Thymus (tissue), 11 donors: ENCODE results near the gene DOCK1. TPM values are rescaled to one million over a fixed set of nuclear protein-coding genes. Genes with fewer than 3 reads are reported as not detected.
"Not testable (repeated sequence)": the region's sequence is repeated elsewhere in the genome, so short reads cannot be mapped to it uniquely, and the experiment has no call there.

ENCODE experiments used
- DNase-seq, 9 donors: peaks; one replicate each; pipeline ENCODE4 v3.0.0-alpha.2; 2013; ENCODE audit warnings: low spot score in 9 of 9, low read depth in 6 of 9, missing footprints in 1 of 9
- H3K27ac ChIP-seq, 2 donors: one replicate each; pipeline ENCODE4 v1.5.1; 2013; ENCODE audit warnings: control low read depth in 1 of 2, low read depth in 1 of 2, low read length in 1 of 2, mild to moderate bottlenecking in 1 of 2, moderate library complexity in 1 of 2
- H3K27me3 ChIP-seq, 2 donors: one replicate each; pipeline ENCODE4 v1.5.1; 2013; ENCODE audit warnings: low read length in 1 of 2; ENCODE audit not compliant: control insufficient read depth in 2 of 2, insufficient read depth in 1 of 2
- H3K36me3 ChIP-seq, 2 donors: one replicate each; pipeline ENCODE4 v1.5.1; 2013; ENCODE audit warnings: low read length in 1 of 2, mild to moderate bottlenecking in 1 of 2, moderate library complexity in 1 of 2; ENCODE audit not compliant: control insufficient read depth in 2 of 2, insufficient read depth in 2 of 2
- H3K4me1 ChIP-seq, 2 donors: one replicate each; pipeline ENCODE4 v1.5.1; 2013; ENCODE audit warnings: low read length in 2 of 2; ENCODE audit not compliant: control insufficient read depth in 2 of 2, insufficient read depth in 2 of 2
- H3K4me3 ChIP-seq, 2 donors: one replicate each; pipeline ENCODE4 v1.5.1; 2013; ENCODE audit warnings: low read length in 2 of 2, control low read depth in 1 of 2, mild to moderate bottlenecking in 1 of 2
- H3K9me3 ChIP-seq, 2 donors: one replicate each; pipeline ENCODE4 v1.5.1; 2013; ENCODE audit warnings: low read length in 1 of 2, mild to moderate bottlenecking in 1 of 2; ENCODE audit not compliant: control insufficient read depth in 2 of 2, insufficient read depth in 1 of 2
- WGBS: extraction: QIAGEN DNeasy Blood & Tissue Kit; methylation state at CpG from one replicate; pipeline ENCODE4 v1.1.7; 2013; 5-methylcytosine and 5-hydroxymethylcytosine counted together
- polyA plus RNA-seq: library from polyadenylated mRNA; stranded (reverse); fragments of 200-250 nt; gene quantifications from one replicate; pipeline ENCODE4 v1.2.3, GENCODE V29; 2013
- total RNA-seq: library from RNA; stranded (reverse); fragments of 120-200 nt; gene quantifications from one replicate; pipeline ENCODE4 v1.2.4, GENCODE V29; 2013
- donor health status: healthy.

Gene DOCK1
- total and polyA plus RNA-seq, 2 donors = 10.2 to 11.7 TPM

DNA sequence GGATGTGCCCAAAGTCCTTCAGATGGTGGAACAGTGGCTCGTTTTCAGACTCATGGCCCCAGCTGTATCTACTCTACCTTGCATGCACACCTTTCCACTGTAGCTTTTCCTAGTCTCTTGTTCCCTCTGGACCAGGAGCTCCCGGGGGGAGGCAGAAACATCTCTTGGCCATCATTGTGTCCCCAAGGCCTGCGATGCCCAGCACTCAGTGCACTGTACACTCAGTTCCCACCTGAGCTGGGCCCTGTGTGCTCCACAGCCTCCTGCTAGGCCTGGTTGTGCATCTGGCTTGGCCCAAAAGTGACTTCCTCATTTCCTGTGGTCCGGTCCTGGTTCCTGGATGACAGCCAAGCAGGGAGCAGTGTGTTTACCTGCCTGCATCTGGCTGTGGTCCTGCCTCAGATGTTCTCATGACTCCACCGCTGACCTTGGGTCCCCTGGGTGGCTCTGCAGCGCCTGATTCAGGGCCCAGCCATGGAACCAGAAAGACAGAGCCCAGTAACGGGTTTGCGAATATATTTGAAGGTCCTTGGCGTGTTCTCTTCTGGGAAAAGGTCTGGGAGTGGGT is 9.9 kb upstream of the DOCK1 start:
- Histone ChIP-seq H3K4me1 (no peaks in the 10 kb centered on the region), H3K36me3 (no peaks in the 10 kb centered on the region), H3K9me3 (peaks cover 0 to 4% of the 10 kb centered on the region in 2 donors), H3K4me3 (no peak overlapping the region), H3K27ac (no peak overlapping the region), H3K27me3 (no peaks in the 10 kb centered on the region)
- WGBS = 76% methylated on average over 9 of the region's 9 CpGs
- no peak for DNase-seq

DNA sequence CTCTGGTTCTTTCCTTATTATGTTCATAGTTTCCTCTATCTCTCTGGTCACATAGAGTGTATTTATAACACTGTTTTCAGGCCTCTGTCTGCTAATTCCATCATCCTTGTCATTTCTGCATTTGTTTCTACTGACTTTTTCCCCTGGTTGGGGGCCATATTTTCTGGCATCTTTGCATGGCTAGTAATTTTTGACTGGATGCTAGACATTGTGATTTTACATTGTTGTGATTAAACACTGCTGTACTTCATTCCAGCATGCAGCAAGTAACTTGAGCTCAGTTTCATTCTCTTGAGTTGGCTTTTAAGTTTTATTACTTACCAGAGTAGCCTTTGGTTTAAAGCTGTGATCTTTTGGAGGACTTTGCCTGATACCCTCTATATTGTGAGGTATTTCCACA is 6.8 kb upstream of the DOCK1 start:
- no peak overlapping the region for H3K27ac ChIP-seq
- no peak for DNase-seq
- no peak overlapping the region for H3K4me3 ChIP-seq
- peaks cover 1 to 4% of the 10 kb centered on the region in 2 donors for H3K27me3 ChIP-seq
- peaks cover 0 to 4% of the 10 kb centered on the region in 2 donors for H3K9me3 ChIP-seq
- H3K36me3 ChIP-seq = no peaks in the 10 kb centered on the region
- no peaks in the 10 kb centered on the region for H3K4me1 ChIP-seq

DNA sequence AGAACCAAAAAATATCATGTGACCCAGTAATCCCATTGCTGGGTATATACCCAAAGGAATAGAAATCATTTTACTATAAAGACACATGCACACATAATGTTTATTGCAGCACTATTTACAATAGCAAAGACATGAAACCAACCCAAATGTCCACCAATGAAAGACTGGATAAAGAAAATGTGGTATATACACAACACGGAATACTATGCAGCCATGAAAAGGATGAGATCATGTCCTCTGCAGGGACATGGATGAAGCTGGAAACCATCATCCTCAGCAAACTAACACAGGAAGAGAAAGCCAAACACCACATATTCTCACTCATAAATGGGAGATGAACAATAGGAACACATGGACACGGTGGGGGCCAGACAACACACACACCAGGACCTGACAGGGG is 5.7 kb upstream of the DOCK1 start:
- not testable (repeated sequence) for H3K9me3 ChIP-seq, H3K4me1 ChIP-seq, H3K27ac ChIP-seq, DNase-seq, H3K36me3 ChIP-seq, H3K4me3 ChIP-seq
- H3K27me3 ChIP-seq = peaks cover 12 to 15% of the 10 kb centered on the region in 2 donors
- WGBS = 69% methylated on average over 2 of the region's 2 CpGs

DNA sequence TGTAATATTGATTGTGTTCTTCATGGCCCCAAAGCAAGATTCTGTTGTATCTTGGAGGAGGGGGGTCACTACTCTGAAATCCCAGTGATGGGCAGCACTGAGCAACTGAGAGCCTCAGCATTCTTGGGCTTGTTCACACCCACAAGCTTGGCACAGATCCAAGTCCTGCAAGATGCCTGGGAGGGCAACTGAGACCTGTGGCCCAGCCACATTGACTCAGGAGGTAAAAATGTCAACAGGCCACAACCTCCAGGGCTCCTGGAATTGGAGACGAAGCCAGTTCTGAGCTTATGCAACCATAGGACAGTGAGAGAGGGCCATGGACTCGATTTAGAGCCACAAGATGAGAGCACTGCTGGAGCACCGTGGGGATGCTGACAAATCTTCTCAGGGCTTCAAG is 3.1 kb upstream of the DOCK1 start:
- no peak for DNase-seq
- H3K9me3 ChIP-seq = peaks cover 0 to 4% of the 10 kb centered on the region in 2 donors
- H3K27ac ChIP-seq = no peak overlapping the region
- peaks cover 0 to 3% of the 10 kb centered on the region in 2 donors for H3K4me1 ChIP-seq
- WGBS = 91% methylated on average over 3 of the region's 3 CpGs
- no peaks in the 10 kb centered on the region for H3K36me3 ChIP-seq
- no peak overlapping the region for H3K4me3 ChIP-seq
- peaks cover 36 to 39% of the 10 kb centered on the region in 2 donors for H3K27me3 ChIP-seq

DNA sequence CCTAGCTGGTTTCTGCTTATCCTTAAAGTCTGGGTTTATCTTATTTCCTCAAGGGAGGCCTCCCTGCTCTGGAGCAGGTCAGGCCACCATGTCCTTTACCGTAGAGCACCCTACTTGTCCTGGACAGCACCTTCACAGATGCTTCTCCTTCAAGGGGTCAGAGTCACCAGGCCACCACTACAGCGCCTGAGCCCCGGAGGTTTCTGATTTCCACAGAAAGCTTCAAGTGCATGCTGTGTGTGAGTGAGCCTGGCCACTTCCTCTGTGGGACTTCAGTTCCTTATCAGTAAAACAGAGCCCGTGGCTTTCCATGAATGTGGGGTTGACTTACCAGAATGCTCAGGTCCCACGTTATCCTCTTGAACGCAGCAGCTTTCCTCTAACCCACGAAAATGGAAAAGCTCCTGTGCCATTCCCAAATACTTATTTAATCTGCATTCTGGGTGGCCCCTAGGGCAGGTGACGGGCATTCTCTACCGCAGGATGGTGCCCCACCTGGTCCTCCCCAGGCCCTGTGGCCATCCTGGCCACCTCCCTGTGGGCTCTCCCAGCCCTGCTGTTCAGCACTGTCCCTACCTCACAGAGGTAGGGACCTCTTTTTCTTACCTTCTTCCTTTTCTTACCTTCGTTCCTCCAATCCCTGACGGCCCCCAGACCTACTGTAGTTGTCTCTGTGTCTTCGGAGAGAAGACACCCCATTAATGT is 1.4 kb upstream of the DOCK1 start:
- WGBS = 40% methylated on average over 12 of the region's 12 CpGs
- peaks cover 0 to 3% of the 10 kb centered on the region in 2 donors for H3K9me3 ChIP-seq
- H3K4me3 ChIP-seq = no peak overlapping the region
- H3K4me1 ChIP-seq = peaks cover 0 to 3% of the 10 kb centered on the region in 2 donors
- H3K36me3 ChIP-seq = no peaks in the 10 kb centered on the region
- DNase-seq = no peak
- peaks cover 36 to 44% of the 10 kb centered on the region in 2 donors for H3K27me3 ChIP-seq
- no peak overlapping the region for H3K27ac ChIP-seq

DNA sequence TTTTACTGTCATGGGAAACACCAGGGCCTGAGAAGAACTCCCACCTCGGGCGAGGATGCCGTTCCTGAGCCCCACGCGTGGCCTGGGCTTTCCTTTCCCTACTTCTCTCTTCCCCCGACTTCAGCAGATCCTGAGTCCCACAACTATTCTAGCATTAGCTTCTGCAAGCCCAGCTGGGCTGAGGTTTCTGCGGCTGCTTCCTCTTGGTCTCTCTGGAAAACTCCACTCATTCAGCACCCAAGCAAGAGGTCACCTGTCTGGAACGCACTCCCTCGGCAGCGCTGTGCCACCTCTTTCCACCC is 761 bp upstream of the DOCK1 start:
- WGBS = 4% methylated on average over 10 of the region's 10 CpGs
- H3K4me1 ChIP-seq = peaks cover 0 to 3% of the 10 kb centered on the region in 2 donors
- H3K9me3 ChIP-seq = no peaks in the 10 kb centered on the region
- peak overlapping the region in 1 of 2 donors; percentile 57 for H3K4me3 ChIP-seq
- H3K27ac ChIP-seq = no peak overlapping the region
- H3K36me3 ChIP-seq = no peaks in the 10 kb centered on the region
- no peak for DNase-seq
- peaks cover 36 to 44% of the 10 kb centered on the region in 2 donors for H3K27me3 ChIP-seq

DNA sequence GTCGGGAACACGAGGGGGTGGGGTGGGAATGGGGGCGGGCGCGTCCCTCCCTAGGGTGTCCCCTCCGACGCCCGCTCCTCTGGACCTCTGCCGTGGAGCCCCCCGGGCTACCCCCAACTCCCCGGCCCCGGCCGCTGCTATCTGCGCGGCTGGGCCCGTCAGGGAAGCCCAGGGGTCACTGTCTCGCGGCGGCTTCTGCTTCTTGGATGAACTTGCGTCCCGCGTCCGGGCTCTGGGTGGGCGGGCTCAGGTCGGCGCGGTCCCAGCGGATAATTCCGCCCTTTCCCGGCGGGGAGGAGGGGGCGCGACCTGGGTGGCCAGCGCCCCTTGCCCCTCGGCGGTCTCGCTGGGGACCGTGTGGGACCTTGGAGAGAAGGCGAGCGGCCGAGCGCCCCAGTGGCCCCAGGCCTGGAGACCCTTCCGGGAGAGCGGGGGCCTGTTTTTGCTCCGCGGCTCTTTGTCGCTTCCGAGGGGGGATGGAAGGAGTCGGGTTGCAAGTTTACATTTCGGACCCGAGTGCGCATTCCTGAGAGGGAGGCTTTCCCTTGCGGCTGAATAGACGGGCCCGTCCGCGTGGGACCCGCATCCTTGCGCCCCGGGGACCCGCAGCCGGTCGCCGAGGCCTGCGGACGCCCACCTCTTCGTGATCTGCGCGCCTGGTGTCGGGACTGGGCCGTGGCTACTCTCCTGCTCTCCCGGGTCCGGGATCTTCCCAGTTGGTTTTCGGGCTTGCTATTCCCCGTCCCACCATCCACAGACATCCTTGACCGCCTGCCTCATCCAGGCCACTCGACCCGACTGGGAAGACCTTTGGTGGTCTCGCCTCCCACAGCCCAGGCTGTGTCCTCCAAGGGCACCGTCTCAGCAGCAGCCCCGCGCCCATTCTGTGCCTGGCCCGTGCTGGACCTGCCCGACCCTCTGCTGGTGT is 812 bp downstream of the DOCK1 start:
- no peak for DNase-seq
- H3K9me3 ChIP-seq = no peaks in the 10 kb centered on the region
- H3K27ac ChIP-seq = no peak overlapping the region
- peaks cover 0 to 3% of the 10 kb centered on the region in 2 donors for H3K4me1 ChIP-seq
- WGBS = 47% methylated on average over 84 of the region's 84 CpGs
- peaks cover 36 to 44% of the 10 kb centered on the region in 2 donors for H3K27me3 ChIP-seq
- peak overlapping the region; percentile 20 to 57 for H3K4me3 ChIP-seq
- H3K36me3 ChIP-seq = no peaks in the 10 kb centered on the region

DNA sequence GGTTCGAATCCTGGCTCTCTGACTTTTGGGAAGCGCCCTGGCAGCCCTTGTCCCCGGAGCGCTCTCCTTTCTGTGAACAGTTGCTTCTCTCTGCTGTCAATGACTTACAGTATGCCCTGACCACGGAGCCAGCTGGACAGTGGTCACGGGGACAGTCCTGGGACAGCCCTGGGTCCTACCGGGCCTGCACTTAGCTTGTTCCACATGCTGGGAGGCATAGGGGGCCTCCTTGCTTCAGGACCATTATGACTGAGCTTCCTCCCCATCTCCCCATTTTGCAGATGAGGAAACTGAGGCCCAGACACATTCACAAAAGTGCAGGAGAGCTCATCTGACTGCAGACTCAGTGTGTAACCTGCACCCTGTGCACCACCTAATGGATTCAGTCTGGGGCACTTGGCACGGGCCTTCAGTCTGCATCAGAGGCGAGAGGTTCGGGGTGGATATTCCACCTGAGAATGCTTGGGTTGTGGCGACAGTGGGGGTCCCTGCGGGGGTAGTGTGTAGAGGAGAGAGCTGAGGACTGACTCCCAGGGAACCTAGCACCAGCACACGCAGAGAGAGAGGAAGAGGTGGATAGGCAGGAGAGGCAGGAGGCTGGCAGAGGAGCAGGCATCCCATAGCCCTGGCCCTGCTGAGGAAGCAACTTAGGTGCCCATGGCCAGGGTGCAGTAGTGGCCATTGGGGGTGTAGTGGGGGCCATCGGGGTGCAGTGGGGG is 1.6 kb downstream of the DOCK1 start:
- WGBS = 97% methylated on average over 14 of the region's 14 CpGs
- Histone ChIP-seq H3K4me3 (no peak overlapping the region), H3K9me3 (no peaks in the 10 kb centered on the region), H3K4me1 (peaks cover 0 to 3% of the 10 kb centered on the region in 2 donors), H3K36me3 (no peaks in the 10 kb centered on the region), H3K27me3 (peaks cover 36 to 44% of the 10 kb centered on the region in 2 donors), H3K27ac (no peak overlapping the region)
- no peak for DNase-seq
